H9 (cell line): Measurements from ENCODE around the gene TTC7B. TPM values are rescaled to one million over a fixed set of nuclear protein-coding genes. Genes with fewer than 3 reads are reported as not detected.

Source experiments
- DNase-seq: peaks from one replicate; pipeline ENCODE4 v3.0.0-alpha.2; 2017
- H2AFZ ChIP-seq: one replicate; pipeline ENCODE4 v1.6.1; 2013; ENCODE audit warnings: mild to moderate bottlenecking, low read length, control low read depth, moderate library complexity
- H2AK5ac ChIP-seq: 2 replicates; pipeline ENCODE4 v1.6.1; 2013; ENCODE audit warnings: low read length, control low read depth, mixed read lengths; ENCODE audit not compliant: insufficient read length
- H2BK120ac ChIP-seq: one replicate; pipeline ENCODE4 v1.6.1; 2013; ENCODE audit warnings: low read depth, mild to moderate bottlenecking, low read length, control low read depth, inconsistent platforms; ENCODE audit not compliant: poor library complexity, severe bottlenecking
- H2BK12ac ChIP-seq: 2 replicates; pipeline ENCODE4 v1.6.1; 2013; ENCODE audit warnings: low read length, control low read depth, mixed read lengths, low read depth; ENCODE audit not compliant: insufficient read length
- H2BK15ac ChIP-seq: 2 replicates; pipeline ENCODE4 v1.6.1; 2013; ENCODE audit warnings: low read depth, low read length, control low read depth
- H2BK20ac ChIP-seq: one replicate; pipeline ENCODE4 v1.6.1; 2013; ENCODE audit warnings: low read depth, mild to moderate bottlenecking, low read length, control low read depth, inconsistent platforms; ENCODE audit not compliant: poor library complexity, severe bottlenecking
- H2BK5ac ChIP-seq: 2 replicates; pipeline ENCODE4 v1.6.1; 2013; ENCODE audit warnings: low read length, control low read depth, mixed read lengths; ENCODE audit not compliant: insufficient read length
- H3K14ac ChIP-seq: 2 replicates; pipeline ENCODE4 v1.6.1; 2013; ENCODE audit warnings: low read length, control low read depth; ENCODE audit not compliant: insufficient read depth
- H3K18ac ChIP-seq: 2 replicates; pipeline ENCODE4 v1.6.1; 2013; ENCODE audit warnings: low read depth, mild to moderate bottlenecking, mixed read lengths, low read length, control low read depth; ENCODE audit not compliant: insufficient read length
- H3K23ac ChIP-seq: 2 replicates; pipeline ENCODE4 v1.6.1; 2013; ENCODE audit warnings: low read length, control low read depth, mixed read lengths, low read depth; ENCODE audit not compliant: insufficient read length
- H3K23me2 ChIP-seq: 2 replicates; pipeline ENCODE4 v1.6.1; 2013; ENCODE audit warnings: low read depth, mild to moderate bottlenecking, mixed read lengths, low read length, control low read depth; ENCODE audit not compliant: insufficient read length, poor library complexity, severe bottlenecking
- H3K27ac ChIP-seq: 2 replicates; pipeline ENCODE4 v1.5.1; 2013; ENCODE audit warnings: low read length, control low read depth, mixed read lengths, low read depth; ENCODE audit not compliant: insufficient read length
- H3K27me3 ChIP-seq: 2 replicates; pipeline ENCODE4 v1.6.1; 2013; ENCODE audit warnings: low read length, control low read depth, inconsistent platforms; ENCODE audit not compliant: insufficient read depth
- H3K4ac ChIP-seq: 2 replicates; pipeline ENCODE4 v1.6.1; 2013; ENCODE audit warnings: low read depth, mild to moderate bottlenecking, control low read depth, inconsistent platforms, low read length, moderate library complexity
- H3K4me1 ChIP-seq: 2 replicates; pipeline ENCODE4 v1.6.1; 2013; ENCODE audit warnings: low read length, control low read depth, inconsistent platforms; ENCODE audit not compliant: insufficient read depth
- H3K4me2 ChIP-seq: 2 replicates; pipeline ENCODE4 v1.6.1; 2013; ENCODE audit warnings: low read length, control low read depth, mixed read lengths; ENCODE audit not compliant: insufficient read length, insufficient read depth
- H3K56ac ChIP-seq: 2 replicates; pipeline ENCODE4 v1.6.1; 2013; ENCODE audit warnings: low read depth, mild to moderate bottlenecking, mixed read lengths, low read length, control low read depth; ENCODE audit not compliant: insufficient read length
- H3K79me1 ChIP-seq: 2 replicates; pipeline ENCODE4 v1.6.1; 2013; ENCODE audit warnings: low read depth, mild to moderate bottlenecking, moderate library complexity, low read length, control low read depth, inconsistent platforms; ENCODE audit not compliant: insufficient read depth, poor library complexity, severe bottlenecking
- H3K79me2 ChIP-seq: 2 replicates; pipeline ENCODE4 v1.6.1; 2013; ENCODE audit warnings: low read length, control low read depth, inconsistent platforms; ENCODE audit not compliant: insufficient read depth
- H3K9ac ChIP-seq: 2 replicates; pipeline ENCODE4 v1.6.1; 2013; ENCODE audit warnings: low read length, control low read depth, mixed read lengths; ENCODE audit not compliant: insufficient read length; ENCODE audit errors: extremely low read depth
- H3K9me3 ChIP-seq: one replicate; pipeline ENCODE4 v1.6.1; 2013; ENCODE audit warnings: low read depth, low read length, inconsistent platforms; ENCODE audit not compliant: control insufficient read depth
- H3T11ph ChIP-seq: one replicate; pipeline ENCODE4 v1.6.1; 2013; ENCODE audit warnings: mild to moderate bottlenecking, low read length, control low read depth, inconsistent platforms
- H4K20me1 ChIP-seq: one replicate; pipeline ENCODE4 v1.6.1; 2013; ENCODE audit not compliant: control insufficient read depth, insufficient read length, insufficient read depth
- H4K5ac ChIP-seq: 2 replicates; pipeline ENCODE4 v1.6.1; 2013; ENCODE audit warnings: low read depth, mild to moderate bottlenecking, mixed read lengths, low read length, control low read depth; ENCODE audit not compliant: insufficient read length
- H4K8ac ChIP-seq: replicated peaks from 2 replicates; pipeline ENCODE4 v1.6.1; 2013; ENCODE audit warnings: low read length, control low read depth, mixed read lengths, low read depth; ENCODE audit not compliant: insufficient read length
- H4K91ac ChIP-seq: 2 replicates; pipeline ENCODE4 v1.6.1; 2013; ENCODE audit warnings: low read depth, mild to moderate bottlenecking, moderate library complexity, mixed read lengths, low read length, control low read depth; ENCODE audit not compliant: insufficient read length
- H3K27ac Mint-ChIP-seq, 3 experiments: 2 replicates in 2 of 3; 3 replicates in 1 of 3; pipeline ENCODE4 v1.8.0; 2020 to 2021; ENCODE audit warnings: mixed read lengths in 3 of 3, mild to moderate bottlenecking in 1 of 3, moderate library complexity in 1 of 3
- H3K27me3 Mint-ChIP-seq: 2 replicates; pipeline ENCODE4 v1.8.0; 2021; ENCODE audit warnings: low read depth, mild to moderate bottlenecking, moderate library complexity, mixed read lengths
- H3K36me3 Mint-ChIP-seq, 3 experiments: 2 replicates in 2 of 3; 3 replicates in 1 of 3; pipeline ENCODE4 v1.8.0; 2020 to 2021; ENCODE audit warnings: low read depth in 3 of 3, mixed read lengths in 3 of 3; ENCODE audit not compliant: insufficient read depth in 1 of 3
- H3K4me1 Mint-ChIP-seq, 2 experiments: 2 replicates each; pipeline ENCODE4 v1.8.0; 2020; ENCODE audit warnings: mixed read lengths in 2 of 2
- H3K4me3 Mint-ChIP-seq, 2 experiments: 2 replicates in 1 of 2; 3 replicates in 1 of 2; pipeline ENCODE4 v1.8.0; 2020 to 2021; ENCODE audit warnings: mild to moderate bottlenecking in 2 of 2, mixed read lengths in 2 of 2, moderate library complexity in 1 of 2
- H3K9me3 Mint-ChIP-seq, 2 experiments: 2 replicates in 1 of 2; 3 replicates in 1 of 2; pipeline ENCODE4 v1.8.0; 2020; ENCODE audit warnings: mild to moderate bottlenecking in 2 of 2, mixed read lengths in 2 of 2, moderate library complexity in 1 of 2
- CTCF ChIP-seq: fragments of 200-600 bp; sonication (generic); conservative IDR thresholded peaks from 3 replicates; pipeline ENCODE4 v1.8.0; 2021; ENCODE audit warnings: antibody characterized with exemption, mild to moderate bottlenecking
- WGBS: extraction: QIAGEN DNeasy Blood & Tissue Kit; methylation state at CpG from one replicate; pipeline ENCODE4 v1.1.7; 2013; ENCODE audit warnings: missing lambda C conversion rate, low lambda C conversion rate, mixed read lengths; ENCODE audit not compliant: insufficient read length; ENCODE audit errors: extremely low coverage; 5-methylcytosine and 5-hydroxymethylcytosine counted together
- total RNA-seq: library from RNA; stranded (reverse); gene quantifications from 2 replicates; pipeline ENCODE4 v1.2.1, GENCODE V29; 2021

Gene TTC7B
- total RNA-seq, 1 experiment from 2014 or later = 33.7 TPM

GRCh38 chr14:90587918-90588317, 228.3 kb downstream of the TTC7B start:
- H3K9ac ChIP-seq = no peak overlapping the region
- H3K27ac ChIP-seq = no peak overlapping the region
- H3K36me3 Mint-ChIP-seq = peaks cover 0 to 2% (median 0%) of the 10 kb centered on the region in 3 experiments; a peak in 1 of 7 replicates
- no peaks in the 10 kb centered on the region for H3K79me2 ChIP-seq
- H3K27me3 Mint-ChIP-seq = no peaks in the 10 kb centered on the region; the same call in 1 of the 2 replicates
- no peak overlapping the region for H2BK20ac ChIP-seq
- H3T11ph ChIP-seq = no peak overlapping the region
- no peak for TF ChIP-seq CTCF
- H3K4me3 Mint-ChIP-seq = no peak overlapping the region
- H2BK5ac ChIP-seq = no peak overlapping the region
- H4K91ac ChIP-seq = no peak overlapping the region
- no peak overlapping the region for H3K27ac Mint-ChIP-seq
- peaks cover 0 to 8% of the 10 kb centered on the region in 2 experiments; a peak in 3 of 4 replicates for H3K4me1 Mint-ChIP-seq
- H3K23ac ChIP-seq = no peak overlapping the region
- no peak overlapping the region for H2BK12ac ChIP-seq
- H3K23me2 ChIP-seq = no peaks in the 10 kb centered on the region
- no peak overlapping the region for H3K4me2 ChIP-seq
- no peak overlapping the region for H3K14ac ChIP-seq
- H3K56ac ChIP-seq = no peak overlapping the region
- H3K79me1 ChIP-seq = no peaks in the 10 kb centered on the region
- H4K8ac ChIP-seq = no peak overlapping the region
- H3K9me3 ChIP-seq = no peaks in the 10 kb centered on the region
- no peaks in the 10 kb centered on the region for H4K20me1 ChIP-seq
- no peak overlapping the region for H2AK5ac ChIP-seq
- no peak overlapping the region for H2BK120ac ChIP-seq
- no peak overlapping the region for H3K18ac ChIP-seq
- no peaks in the 10 kb centered on the region for H3K27me3 ChIP-seq
- no peaks in the 10 kb centered on the region; a peak in 1 of 5 replicates for H3K9me3 Mint-ChIP-seq
- H2BK15ac ChIP-seq = no peak overlapping the region
- no peak for DNase-seq
- H2AFZ ChIP-seq = no peak overlapping the region
- no peak overlapping the region for H3K4ac ChIP-seq
- H3K4me1 ChIP-seq = no peaks in the 10 kb centered on the region
- H4K5ac ChIP-seq = no peak overlapping the region
- WGBS = no CpG with 5 or more reads among the region's 10 CpGs
